Measurements from ENCODE around the gene VWA3A.
A peak's percentile ranks its signal among the peaks of the same experiment; 100 is the strongest.
"Not testable (repeated sequence)": the region's sequence is repeated elsewhere in the genome, so short reads cannot be mapped to it uniquely, and the experiment has no call there.

Gene VWA3A

GRCh38 chr16:22089910-22090309 is 2.4 kb upstream of the VWA3A start:
- Histone ChIP-seq H3K9ac (ENCODE audit: low read depth, low read length) (no peak overlapping the region), H3K27me3 (ENCODE audit: control insufficient read depth, insufficient read depth, low read length) (no peaks in the 10 kb centered on the region), H3K27ac (ENCODE audit: low read depth, low read length) (no peak overlapping the region), H3K9me3 (ENCODE audit: control insufficient read depth, insufficient read depth, low read length) (no peaks in the 10 kb centered on the region), H3K4me1 (ENCODE audit: control insufficient read depth, insufficient read depth, low read length) (peaks cover 13% of the 10 kb centered on the region), H3K4me3 (ENCODE audit: low read depth, low read length) (no peak overlapping the region), H3K36me3 (ENCODE audit: control insufficient read depth, insufficient read depth, low read length) (no peaks in the 10 kb centered on the region)

DNA sequence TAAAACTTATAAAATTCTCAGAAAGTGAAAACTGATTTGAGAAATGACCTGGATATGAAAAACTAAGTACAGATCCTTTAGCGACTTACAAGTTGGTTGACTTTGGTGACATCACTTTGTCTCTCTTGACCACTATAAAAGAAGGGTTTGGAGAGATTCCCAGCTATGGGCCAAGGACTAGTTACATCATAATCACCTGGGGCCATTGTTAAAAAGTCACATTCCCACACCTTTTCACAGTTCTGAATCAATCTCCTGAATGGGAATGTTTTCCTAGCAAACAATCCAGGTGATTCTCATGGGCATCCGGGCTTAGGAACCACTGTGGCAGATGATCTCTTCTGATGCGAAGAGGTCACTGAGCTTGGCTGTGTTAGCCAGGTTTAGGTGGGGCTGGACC is 620 bp upstream of the VWA3A start:
- H3K36me3 ChIP-seq (ENCODE audit: control insufficient read depth, insufficient read depth, low read length): no peaks in the 10 kb centered on the region
- H3K27ac ChIP-seq (ENCODE audit: low read depth, low read length): peak overlapping the region; percentile 48
- no peak overlapping the region for H3K4me3 ChIP-seq (ENCODE audit: low read depth, low read length)
- 0 out of 2 replicates have a peak overlapping the region, but pooled peaks have one; percentile 18 for H3K9ac ChIP-seq (ENCODE audit: low read depth, low read length)
- no peaks in the 10 kb centered on the region for H3K9me3 ChIP-seq (ENCODE audit: control insufficient read depth, insufficient read depth, low read length)
- H3K27me3 ChIP-seq (ENCODE audit: control insufficient read depth, insufficient read depth, low read length): no peaks in the 10 kb centered on the region
- peaks cover 13% of the 10 kb centered on the region for H3K4me1 ChIP-seq (ENCODE audit: control insufficient read depth, insufficient read depth, low read length)

DNA sequence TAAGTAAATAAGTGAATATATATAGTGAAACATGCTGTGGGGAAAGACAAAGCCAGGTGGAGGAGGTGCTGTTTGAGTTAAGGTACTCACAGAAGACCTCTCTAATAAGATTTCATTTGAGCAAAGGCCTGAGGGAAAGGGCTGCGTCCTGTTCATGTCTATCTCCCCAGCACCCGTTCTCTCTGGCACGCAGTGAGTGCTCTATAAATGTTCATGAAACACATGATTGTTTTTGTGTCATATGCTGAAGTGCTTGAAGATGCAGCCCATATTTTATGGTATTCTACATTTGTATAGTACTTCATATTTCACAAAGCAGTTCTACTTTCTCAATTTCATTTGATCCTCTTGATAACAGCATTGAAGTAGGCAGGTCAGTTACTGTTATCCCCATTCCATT is 990 bp downstream of the VWA3A start:
- H3K4me3 ChIP-seq (ENCODE audit: low read depth, low read length): no peak overlapping the region
- H3K36me3 ChIP-seq (ENCODE audit: control insufficient read depth, insufficient read depth, low read length): no peaks in the 10 kb centered on the region
- H3K4me1 ChIP-seq (ENCODE audit: control insufficient read depth, insufficient read depth, low read length): peaks cover 13% of the 10 kb centered on the region

GRCh38 chr16:22093996-22094395 is 1.7 kb downstream of the VWA3A start:
- Histone ChIP-seq H3K4me1 (ENCODE audit: control insufficient read depth, insufficient read depth, low read length) (peaks cover 13% of the 10 kb centered on the region), H3K9me3 (ENCODE audit: control insufficient read depth, insufficient read depth, low read length) (no peaks in the 10 kb centered on the region), H3K4me3 (ENCODE audit: low read depth, low read length) (no peak overlapping the region), H3K27me3 (ENCODE audit: control insufficient read depth, insufficient read depth, low read length) (no peaks in the 10 kb centered on the region), H3K9ac (ENCODE audit: low read depth, low read length) (no peak overlapping the region), H3K27ac (ENCODE audit: low read depth, low read length) (no peak overlapping the region), H3K36me3 (ENCODE audit: control insufficient read depth, insufficient read depth, low read length) (no peaks in the 10 kb centered on the region)

More for the DNA sequence above, 990 bp downstream of the VWA3A start:
- no peaks in the 10 kb centered on the region for H3K27me3 ChIP-seq (ENCODE audit: control insufficient read depth, insufficient read depth, low read length)
- H3K27ac ChIP-seq (ENCODE audit: low read depth, low read length): no peak overlapping the region
- no peak overlapping the region for H3K9ac ChIP-seq (ENCODE audit: low read depth, low read length)
- no peaks in the 10 kb centered on the region for H3K9me3 ChIP-seq (ENCODE audit: control insufficient read depth, insufficient read depth, low read length)

GRCh38 chr16:22098405-22099255 is 6.3 kb downstream of the VWA3A start:
- Histone ChIP-seq H3K4me3 (ENCODE audit: low read depth, low read length) (no peak overlapping the region), H3K4me1 (ENCODE audit: control insufficient read depth, insufficient read depth, low read length) (peaks cover 16% of the 10 kb centered on the region), H3K9ac (ENCODE audit: low read depth, low read length) (no peak overlapping the region), H3K9me3 (ENCODE audit: control insufficient read depth, insufficient read depth, low read length) (no peaks in the 10 kb centered on the region), H3K27ac (ENCODE audit: low read depth, low read length) (no peak overlapping the region), H3K36me3 (ENCODE audit: control insufficient read depth, insufficient read depth, low read length) (no peaks in the 10 kb centered on the region), H3K27me3 (ENCODE audit: control insufficient read depth, insufficient read depth, low read length) (no peaks in the 10 kb centered on the region)

DNA sequence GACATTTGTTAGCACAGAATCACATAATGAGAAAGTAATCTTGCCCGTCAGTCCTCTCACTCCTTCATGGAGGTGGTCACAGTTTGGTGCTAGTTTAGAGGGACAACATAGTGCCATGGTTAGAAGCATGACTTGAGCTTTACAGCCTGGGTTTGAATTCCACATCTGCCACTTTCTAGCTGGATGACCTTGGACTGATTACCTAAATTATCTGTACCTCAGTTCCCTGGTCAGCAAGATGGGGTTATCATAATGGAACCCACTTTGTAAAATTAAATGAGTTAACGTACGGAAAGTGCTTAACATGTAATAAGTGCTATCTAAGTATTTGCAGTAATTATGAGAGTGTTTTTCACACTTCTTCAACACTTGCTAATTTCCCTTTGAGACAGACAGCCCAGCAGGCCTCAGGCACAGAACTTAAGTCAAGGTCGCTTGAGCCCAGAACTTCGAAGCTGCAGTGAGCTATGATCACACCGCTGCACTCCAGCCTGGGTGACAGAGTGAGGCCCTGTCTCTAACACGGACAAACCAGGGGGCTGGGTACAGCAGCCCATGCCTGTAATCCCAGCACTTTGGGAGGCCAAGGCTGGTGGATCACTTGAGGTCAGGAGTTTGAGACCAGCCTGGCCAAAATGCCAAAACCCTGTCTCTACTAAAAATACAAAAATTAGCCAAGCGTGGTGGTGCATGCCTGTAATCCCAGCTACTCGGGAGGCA is 7.1 kb downstream of the VWA3A start:
- H3K4me3 ChIP-seq (ENCODE audit: low read depth, low read length): no peak overlapping the region
- peaks cover 24% of the 10 kb centered on the region for H3K4me1 ChIP-seq (ENCODE audit: control insufficient read depth, insufficient read depth, low read length)
- H3K27ac ChIP-seq (ENCODE audit: low read depth, low read length): no peak overlapping the region
- no peak overlapping the region for H3K9ac ChIP-seq (ENCODE audit: low read depth, low read length)
- no peaks in the 10 kb centered on the region for H3K36me3 ChIP-seq (ENCODE audit: control insufficient read depth, insufficient read depth, low read length)
- H3K9me3 ChIP-seq (ENCODE audit: control insufficient read depth, insufficient read depth, low read length): no peaks in the 10 kb centered on the region
- H3K27me3 ChIP-seq (ENCODE audit: control insufficient read depth, insufficient read depth, low read length): no peaks in the 10 kb centered on the region

- Histone ChIP-seq H3K27ac (ENCODE audit: low read depth, low read length) (peak overlapping the region; percentile 70), H3K4me3 (ENCODE audit: low read depth, low read length) (peak overlapping the region; percentile 12; the same call in 1 of the 2 replicates), H3K4me1 (ENCODE audit: control insufficient read depth, insufficient read depth, low read length) (peaks cover 28% of the 10 kb centered on the region), H3K9ac (ENCODE audit: low read depth, low read length) (peak overlapping the region; percentile 35; the same call in 1 of the 2 replicates), H3K9me3 (ENCODE audit: control insufficient read depth, insufficient read depth, low read length) (no peaks in the 10 kb centered on the region), H3K27me3 (ENCODE audit: control insufficient read depth, insufficient read depth, low read length) (no peaks in the 10 kb centered on the region), H3K36me3 (ENCODE audit: control insufficient read depth, insufficient read depth, low read length) (no peaks in the 10 kb centered on the region)
These were observed 11.1 kb downstream of the VWA3A start for GRCh38 chr16:22103441-22103840.

DNA sequence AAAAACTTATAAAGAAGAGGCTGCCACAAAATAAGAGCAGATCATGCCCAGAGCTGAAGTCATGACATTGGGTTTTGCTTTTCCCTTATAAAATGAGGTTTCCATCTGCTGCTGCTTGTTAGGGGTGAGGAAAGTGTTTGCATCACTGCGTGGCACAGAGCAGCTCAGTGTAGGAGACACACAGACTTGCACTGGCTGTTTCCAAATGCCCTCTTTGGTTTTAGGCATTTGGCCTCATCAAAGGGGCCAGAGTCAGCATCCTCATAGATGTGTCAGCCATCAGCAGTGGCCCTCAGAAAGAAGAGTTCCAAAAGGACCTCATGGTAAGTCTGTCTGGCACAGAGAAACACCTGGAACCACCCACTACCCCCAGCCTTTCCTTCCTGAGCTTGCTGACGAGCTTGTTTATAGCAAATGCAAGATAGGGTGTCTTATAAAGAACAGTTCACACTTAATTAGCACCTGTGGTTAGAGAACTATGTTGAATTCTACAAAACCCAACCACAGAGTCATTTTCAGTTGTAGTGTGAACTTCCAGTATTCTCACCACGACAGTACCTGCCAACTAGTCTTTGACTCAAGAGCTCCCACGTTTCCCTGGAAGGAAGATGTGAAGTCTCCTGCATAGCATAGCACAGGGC is 17.0 kb downstream of the VWA3A start:
- Histone ChIP-seq H3K9me3 (ENCODE audit: control insufficient read depth, insufficient read depth, low read length) (no peaks in the 10 kb centered on the region), H3K27me3 (ENCODE audit: control insufficient read depth, insufficient read depth, low read length) (no peaks in the 10 kb centered on the region), H3K9ac (ENCODE audit: low read depth, low read length) (no peak overlapping the region), H3K4me3 (ENCODE audit: low read depth, low read length) (no peak overlapping the region), H3K36me3 (ENCODE audit: control insufficient read depth, insufficient read depth, low read length) (no peaks in the 10 kb centered on the region), H3K27ac (ENCODE audit: low read depth, low read length) (no peak overlapping the region), H3K4me1 (ENCODE audit: control insufficient read depth, insufficient read depth, low read length) (0 out of 2 replicates have a peak, but pooled peaks cover 5% of the 10 kb centered on the region)

DNA sequence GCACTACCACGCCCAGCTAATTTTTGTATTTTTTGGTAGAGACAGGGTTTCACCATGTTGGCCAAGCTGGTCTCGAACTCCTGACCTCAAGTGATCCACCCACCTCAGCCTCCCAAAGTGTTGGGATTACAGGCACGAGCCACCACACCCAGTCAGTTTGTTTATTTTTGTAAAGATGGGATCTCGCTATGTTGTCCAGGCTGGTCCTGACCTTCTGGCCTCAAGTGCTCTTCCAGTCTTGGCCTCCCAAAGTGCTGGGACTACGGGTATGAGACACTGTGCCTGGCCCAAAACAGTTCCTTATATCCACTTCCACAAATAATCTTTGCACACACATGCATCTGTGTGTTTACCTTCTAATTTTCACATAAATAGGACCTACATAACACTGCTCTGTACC is 19.3 kb downstream of the VWA3A start:
- H3K4me3 ChIP-seq (ENCODE audit: low read depth, low read length); H3K4me1 ChIP-seq (ENCODE audit: control insufficient read depth, insufficient read depth, low read length): not testable (repeated sequence)

DNA sequence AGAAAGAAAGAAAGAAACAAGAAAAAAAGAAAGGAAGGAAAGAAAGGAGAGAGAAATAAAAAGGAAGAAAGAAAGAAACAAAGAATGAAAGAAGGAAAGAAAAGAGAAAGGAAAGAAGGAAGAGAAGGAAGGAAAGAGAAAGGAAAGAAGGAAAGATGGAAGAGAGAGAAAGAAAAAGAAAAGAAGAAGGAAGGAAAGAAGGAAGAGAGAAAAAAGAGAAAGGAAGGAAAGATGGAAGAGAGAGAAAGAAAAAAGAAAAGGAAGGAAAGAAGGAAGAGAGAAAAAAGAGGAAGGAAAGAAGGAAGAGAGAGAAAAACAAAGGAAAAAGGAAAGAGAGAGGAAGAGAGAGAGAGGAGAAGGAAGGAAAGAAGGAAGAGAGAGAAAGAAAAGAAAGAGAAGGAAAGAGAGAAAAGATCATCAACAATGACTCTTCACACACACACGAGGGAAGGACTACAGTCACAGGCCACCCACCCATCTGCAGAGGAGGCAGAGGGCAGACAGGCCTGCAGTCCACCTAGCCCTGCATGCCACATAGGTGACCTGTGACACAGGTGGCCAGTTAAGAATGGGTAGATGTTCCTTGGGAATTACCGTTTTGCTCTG is 23.9 kb downstream of the VWA3A start:
- H3K27me3 ChIP-seq (ENCODE audit: control insufficient read depth, insufficient read depth, low read length): no peaks in the 10 kb centered on the region
- H3K4me1 ChIP-seq (ENCODE audit: control insufficient read depth, insufficient read depth, low read length): no peaks in the 10 kb centered on the region
- no peak overlapping the region for H3K27ac ChIP-seq (ENCODE audit: low read depth, low read length)
- no peaks in the 10 kb centered on the region for H3K36me3 ChIP-seq (ENCODE audit: control insufficient read depth, insufficient read depth, low read length)
- H3K4me3 ChIP-seq (ENCODE audit: low read depth, low read length): no peak overlapping the region
- H3K9me3 ChIP-seq (ENCODE audit: control insufficient read depth, insufficient read depth, low read length): no peaks in the 10 kb centered on the region
- no peak overlapping the region for H3K9ac ChIP-seq (ENCODE audit: low read depth, low read length)

More for the DNA sequence above, 19.3 kb downstream of the VWA3A start:
- H3K27me3 ChIP-seq (ENCODE audit: control insufficient read depth, insufficient read depth, low read length); H3K9me3 ChIP-seq (ENCODE audit: control insufficient read depth, insufficient read depth, low read length); H3K27ac ChIP-seq (ENCODE audit: low read depth, low read length); H3K36me3 ChIP-seq (ENCODE audit: control insufficient read depth, insufficient read depth, low read length); H3K9ac ChIP-seq (ENCODE audit: low read depth, low read length): not testable (repeated sequence)

Data from HUES48 (cell line).